Measurements from ENCODE around the gene TMEM269. TPM values are rescaled to one million over a fixed set of nuclear protein-coding genes. Genes with fewer than 3 reads are reported as not detected.

Gene TMEM269
- polyA plus RNA-seq, 3 donors: 0.07 TPM; not detected in 2

GRCh38 chr1:42797979-42798378 is 13.2 kb downstream of the TMEM269 start:
- Histone ChIP-seq H3K36me3 (replicated peaks in 1 of 2; ENCODE audit: control insufficient read depth in 1 of 2, insufficient read depth in 2 of 2, low read length in 2 of 2) (no peaks in the 10 kb centered on the region), H3K9ac (ENCODE audit: insufficient read depth, low read length, poor library complexity, severe bottlenecking) (no peak overlapping the region), H3K4me2 (replicated peaks; ENCODE audit: extremely low read depth, low read length, poor library complexity, severe bottlenecking) (no peak overlapping the region), H3K4me1 (ENCODE audit: control insufficient read depth in 1 of 2, insufficient read depth in 2 of 2, low read length in 2 of 2) (no peaks in the 10 kb centered on the region), H3K27me3 (ENCODE audit: control insufficient read depth in 2 of 2, insufficient read depth in 2 of 2, low read length in 2 of 2) (no peaks in the 10 kb centered on the region), H3K4me3 (replicated peaks in 1 of 3; ENCODE audit: low read depth in 2 of 3, low read length in 3 of 3) (no peak overlapping the region), H2AFZ (ENCODE audit: insufficient read depth, low read depth, low read length, poor library complexity, severe bottlenecking) (no peak overlapping the region), H3K9me3 (replicated peaks in 1 of 2; ENCODE audit: control insufficient read depth in 1 of 2, insufficient read depth in 1 of 2, low read length in 2 of 2) (no peaks in the 10 kb centered on the region), H3K27ac (ENCODE audit: low read depth in 1 of 2, low read length in 2 of 2) (no peak overlapping the region), H3K79me2 (ENCODE audit: insufficient read depth, low read length) (no peaks in the 10 kb centered on the region), H4K20me1 (ENCODE audit: insufficient read depth, low read length) (no peaks in the 10 kb centered on the region)
- H3K36me3 Mint-ChIP-seq: no peaks in the 10 kb centered on the region
- WGBS (ENCODE audit: insufficient coverage): 90% methylated on average over 4 of the region's 5 CpGs
- no peak overlapping the region for H3K27ac Mint-ChIP-seq
- peaks cover 2% of the 10 kb centered on the region in 3 donors for H3K27me3 Mint-ChIP-seq (ENCODE audit: low read depth in 3 of 3)
- H3K4me3 Mint-ChIP-seq: no peak overlapping the region
- H3K9me3 Mint-ChIP-seq: no peaks in the 10 kb centered on the region
- TF ChIP-seq CTCF (IDR thresholded peaks at IDR 0.05): no peak
- H3K4me1 Mint-ChIP-seq: no peaks in the 10 kb centered on the region
- intact Hi-C loops (cut with micrococcal nuclease): no loop called here
- no peak for DNase-seq

GRCh38 chr1:42801832-42802473 is 17.2 kb downstream of the TMEM269 start:
- no peak overlapping the region for H3K4me3 Mint-ChIP-seq

More at GRCh38 chr1:42801832-42802473, 17.2 kb downstream of the TMEM269 start:
- Mint-ChIP-seq H3K27me3 (ENCODE audit: low read depth in 3 of 3) (peaks cover 0 to 2% (median 2%) of the 10 kb centered on the region in 3 donors), H3K9me3 (peaks cover 5 to 16% (median 12%) of the 10 kb centered on the region in 7 donors), H3K27ac (no peak overlapping the region), H3K4me1 (no peaks in the 10 kb centered on the region), H3K36me3 (peaks cover 21 to 26% of the 10 kb centered on the region in 2 donors)
- Histone ChIP-seq H3K9ac (ENCODE audit: insufficient read depth, low read length, poor library complexity, severe bottlenecking) (no peak overlapping the region), H3K27ac (ENCODE audit: low read depth in 1 of 2, low read length in 2 of 2) (no peak overlapping the region), H3K4me3 (replicated peaks in 1 of 3; ENCODE audit: low read depth in 2 of 3, low read length in 3 of 3) (no peak overlapping the region), H3K4me2 (replicated peaks; ENCODE audit: extremely low read depth, low read length, poor library complexity, severe bottlenecking) (no peak overlapping the region), H3K79me2 (ENCODE audit: insufficient read depth, low read length) (no peaks in the 10 kb centered on the region), H2AFZ (ENCODE audit: insufficient read depth, low read depth, low read length, poor library complexity, severe bottlenecking) (no peak overlapping the region), H3K27me3 (ENCODE audit: control insufficient read depth in 2 of 2, insufficient read depth in 2 of 2, low read length in 2 of 2) (no peaks in the 10 kb centered on the region), H3K9me3 (replicated peaks in 1 of 2; ENCODE audit: control insufficient read depth in 1 of 2, insufficient read depth in 1 of 2, low read length in 2 of 2) (peaks cover 0 to 11% of the 10 kb centered on the region in 2 donors), H3K4me1 (ENCODE audit: control insufficient read depth in 1 of 2, insufficient read depth in 2 of 2, low read length in 2 of 2) (no peaks in the 10 kb centered on the region), H4K20me1 (ENCODE audit: insufficient read depth, low read length) (no peaks in the 10 kb centered on the region), H3K36me3 (replicated peaks in 1 of 2; ENCODE audit: control insufficient read depth in 1 of 2, insufficient read depth in 2 of 2, low read length in 2 of 2) (peaks cover 0 to 22% of the 10 kb centered on the region in 2 donors)
- intact Hi-C loops (cut with micrococcal nuclease): no loop called here
- no peak for TF ChIP-seq CTCF (IDR thresholded peaks at IDR 0.05)
- no peak for DNase-seq
- WGBS (ENCODE audit: insufficient coverage): 100% methylated on average over 5 of the region's 8 CpGs

Measured in CD14-positive monocyte (primary cell).